Kidney epithelial cell (primary cell): Measurements from ENCODE around the gene STIM2. TPM values are rescaled to one million over a fixed set of nuclear protein-coding genes. Genes with fewer than 3 reads are reported as not detected.
"Not testable (repeated sequence)": the region's sequence is repeated elsewhere in the genome, so short reads cannot be mapped to it uniquely, and the experiment has no call there.

Experiments
- DNase-seq: peaks from one replicate; pipeline ENCODE4 v3.0.0-alpha.2; 2010; ENCODE audit warnings: low read depth
- H3K27me3 ChIP-seq: 2 replicates; pipeline ENCODE4 v1.6.0; 2011; ENCODE audit warnings: low read length; ENCODE audit not compliant: control insufficient read depth, insufficient read depth
- H3K36me3 ChIP-seq: 2 replicates; pipeline ENCODE4 v1.5.1; 2011; ENCODE audit warnings: low read length; ENCODE audit not compliant: control insufficient read depth, insufficient read depth
- H3K4me3 ChIP-seq: 2 replicates; pipeline ENCODE4 v1.5.1; 2011; ENCODE audit warnings: low read depth, mild to moderate bottlenecking, control low read depth, low read length
- total RNA-seq: library from RNA; depleted of rRNA; stranded (reverse); fragments of >200 nt; gene quantifications from 2 replicates; pipeline ENCODE4 v1.2.3, GENCODE V29; 2015
- TF ChIP-seq, protein P1 (sequence below): IDR thresholded peaks from 2 replicates; pipeline ENCODE4 v1.5.1; 2011; ENCODE audit warnings: mild to moderate bottlenecking, moderate library complexity, low read length, control low read depth, inconsistent platforms; ENCODE audit not compliant: insufficient read depth, poor library complexity, severe bottlenecking

STIM2 gene
- total RNA-seq, 1 donor from 2014 or later, result 12.0 TPM

DNA sequence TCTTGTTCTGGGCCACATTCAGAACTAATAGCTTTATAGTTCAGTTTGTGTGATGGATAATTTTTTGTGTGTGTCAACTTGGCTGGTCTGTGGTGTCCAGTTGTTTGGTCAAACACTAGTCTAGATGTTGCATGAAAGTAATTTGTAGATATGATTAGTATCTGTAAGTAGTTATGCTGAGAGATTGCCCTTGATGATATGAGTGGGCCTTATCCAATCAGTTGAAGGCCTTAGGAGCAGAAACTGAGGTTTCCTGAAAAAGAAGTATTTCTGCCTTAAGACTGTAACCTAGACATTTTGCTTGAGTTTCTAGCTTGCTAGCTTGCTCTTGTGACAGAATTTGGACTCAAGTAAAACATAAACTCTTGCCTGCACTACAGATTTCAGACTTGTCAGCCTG is 30.4 kb downstream of the STIM2 start:
- TF ChIP-seq, protein P1, sequence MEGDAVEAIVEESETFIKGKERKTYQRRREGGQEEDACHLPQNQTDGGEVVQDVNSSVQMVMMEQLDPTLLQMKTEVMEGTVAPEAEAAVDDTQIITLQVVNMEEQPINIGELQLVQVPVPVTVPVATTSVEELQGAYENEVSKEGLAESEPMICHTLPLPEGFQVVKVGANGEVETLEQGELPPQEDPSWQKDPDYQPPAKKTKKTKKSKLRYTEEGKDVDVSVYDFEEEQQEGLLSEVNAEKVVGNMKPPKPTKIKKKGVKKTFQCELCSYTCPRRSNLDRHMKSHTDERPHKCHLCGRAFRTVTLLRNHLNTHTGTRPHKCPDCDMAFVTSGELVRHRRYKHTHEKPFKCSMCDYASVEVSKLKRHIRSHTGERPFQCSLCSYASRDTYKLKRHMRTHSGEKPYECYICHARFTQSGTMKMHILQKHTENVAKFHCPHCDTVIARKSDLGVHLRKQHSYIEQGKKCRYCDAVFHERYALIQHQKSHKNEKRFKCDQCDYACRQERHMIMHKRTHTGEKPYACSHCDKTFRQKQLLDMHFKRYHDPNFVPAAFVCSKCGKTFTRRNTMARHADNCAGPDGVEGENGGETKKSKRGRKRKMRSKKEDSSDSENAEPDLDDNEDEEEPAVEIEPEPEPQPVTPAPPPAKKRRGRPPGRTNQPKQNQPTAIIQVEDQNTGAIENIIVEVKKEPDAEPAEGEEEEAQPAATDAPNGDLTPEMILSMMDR, result no peak
- Histone ChIP-seq H3K36me3 (no peaks in the 10 kb centered on the region), H3K4me3 (no peak overlapping the region), H3K27me3 (no peaks in the 10 kb centered on the region)
- no peak for DNase-seq

DNA sequence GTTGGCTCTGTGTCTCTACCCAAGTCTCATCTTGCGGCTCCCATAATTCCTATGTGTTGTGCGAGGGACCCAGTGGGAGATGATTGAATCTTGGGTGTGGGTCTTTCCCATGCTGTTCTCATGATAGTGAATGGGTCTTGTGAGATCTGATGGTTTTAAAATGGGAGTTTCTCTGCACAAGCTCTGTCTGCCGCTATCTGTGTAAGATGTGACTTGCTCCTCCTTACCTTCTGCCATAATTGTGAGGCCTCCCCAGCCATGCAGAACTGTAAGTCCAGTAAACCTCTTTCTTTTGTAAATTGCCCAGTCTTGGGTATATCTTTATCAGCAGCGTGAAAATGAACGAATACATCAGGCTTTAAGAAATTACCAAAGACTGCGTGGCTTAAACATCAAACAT is 31.2 kb downstream of the STIM2 start:
- TF ChIP-seq, protein P1, result no peak
- no peak for DNase-seq
- H3K27me3 ChIP-seq, result no peaks in the 10 kb centered on the region
- H3K4me3 ChIP-seq, result no peak overlapping the region
- no peaks in the 10 kb centered on the region for H3K36me3 ChIP-seq

DNA sequence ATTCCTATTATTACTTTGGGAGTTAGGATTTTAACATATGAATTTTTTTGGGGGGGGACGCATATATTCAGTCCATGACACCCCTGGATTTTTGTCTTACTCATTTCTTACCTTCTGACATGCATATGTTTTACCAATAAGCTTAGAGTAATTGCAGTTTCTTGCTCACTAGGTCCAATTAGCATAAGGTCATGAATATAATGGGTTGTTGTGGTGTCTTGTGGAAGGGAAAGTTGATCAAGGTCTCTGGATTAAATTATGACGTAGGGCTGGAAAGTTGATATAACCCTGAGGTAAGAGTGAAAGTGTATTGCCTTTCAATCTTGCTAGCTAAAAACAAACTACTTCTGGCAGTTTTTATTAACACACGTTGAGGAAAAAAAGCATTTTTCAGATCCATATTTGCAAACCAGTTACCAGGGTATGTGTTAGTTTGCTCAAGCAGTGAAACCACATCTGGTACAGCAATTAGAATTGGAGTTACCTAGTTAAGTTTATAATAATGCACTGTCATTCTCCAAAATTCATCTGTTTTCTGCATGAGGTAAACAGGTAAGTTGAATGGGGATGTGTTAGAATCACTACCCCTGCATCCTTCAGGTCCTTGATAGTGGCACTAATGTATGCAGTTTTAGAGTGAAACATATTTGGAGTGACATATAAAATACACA is 32.0 kb downstream of the STIM2 start:
- TF ChIP-seq, protein P1, result no peak
- no peak for DNase-seq
- no peak overlapping the region for H3K4me3 ChIP-seq
- no peaks in the 10 kb centered on the region for H3K27me3 ChIP-seq
- H3K36me3 ChIP-seq, result no peaks in the 10 kb centered on the region

DNA sequence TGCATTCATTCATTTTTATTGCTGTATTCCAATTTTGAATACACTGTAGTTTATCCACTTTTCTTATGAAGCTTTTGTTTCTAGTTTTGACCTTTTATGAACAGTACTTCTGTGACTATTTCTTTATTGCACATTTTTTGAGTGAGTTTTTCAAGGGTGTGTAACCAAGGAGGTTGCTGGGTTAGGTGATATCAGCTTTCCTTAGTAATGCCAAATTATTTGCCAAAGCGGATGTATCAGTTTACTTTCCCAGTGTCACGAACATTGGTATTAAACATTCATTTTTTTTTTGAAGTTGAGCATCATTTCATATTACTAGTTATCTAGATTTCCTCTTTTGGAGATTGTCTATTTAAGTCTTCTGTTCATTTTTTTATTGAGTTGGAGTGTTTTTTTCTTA is 32.9 kb downstream of the STIM2 start:
- no peaks in the 10 kb centered on the region for H3K36me3 ChIP-seq
- DNase-seq, result no peak
- H3K27me3 ChIP-seq, result no peaks in the 10 kb centered on the region
- TF ChIP-seq, protein P1, result no peak
- no peak overlapping the region for H3K4me3 ChIP-seq

GRCh38 chr4:26894881-26895280 is 34.2 kb downstream of the STIM2 start:
- not testable (repeated sequence) for DNase-seq, H3K36me3 ChIP-seq, H3K27me3 ChIP-seq, H3K4me3 ChIP-seq

DNA sequence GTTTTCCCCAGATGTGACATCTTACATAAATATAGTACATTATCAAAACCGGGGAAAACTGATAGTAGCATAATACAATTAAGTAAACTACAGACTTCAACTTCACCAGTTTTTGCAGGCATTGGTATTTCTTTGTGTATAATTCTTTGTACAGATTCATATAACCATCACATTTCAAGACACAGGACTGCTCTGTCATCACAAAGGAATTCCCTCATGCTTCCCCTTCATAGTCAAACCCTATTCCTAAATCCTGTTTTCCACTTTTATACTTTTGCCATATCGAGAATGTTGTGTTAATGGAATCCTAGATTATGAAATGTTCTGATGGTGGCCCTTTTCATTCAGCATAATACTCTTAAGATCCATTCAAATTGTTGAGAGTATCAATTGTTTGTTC is 36.0 kb downstream of the STIM2 start:
- no peak overlapping the region for H3K4me3 ChIP-seq
- no peaks in the 10 kb centered on the region for H3K27me3 ChIP-seq
- TF ChIP-seq, protein P1, result no peak
- DNase-seq, result no peak
- no peaks in the 10 kb centered on the region for H3K36me3 ChIP-seq
